Measurements from ENCODE around the gene NCOA7.

Gene NCOA7

DNA sequence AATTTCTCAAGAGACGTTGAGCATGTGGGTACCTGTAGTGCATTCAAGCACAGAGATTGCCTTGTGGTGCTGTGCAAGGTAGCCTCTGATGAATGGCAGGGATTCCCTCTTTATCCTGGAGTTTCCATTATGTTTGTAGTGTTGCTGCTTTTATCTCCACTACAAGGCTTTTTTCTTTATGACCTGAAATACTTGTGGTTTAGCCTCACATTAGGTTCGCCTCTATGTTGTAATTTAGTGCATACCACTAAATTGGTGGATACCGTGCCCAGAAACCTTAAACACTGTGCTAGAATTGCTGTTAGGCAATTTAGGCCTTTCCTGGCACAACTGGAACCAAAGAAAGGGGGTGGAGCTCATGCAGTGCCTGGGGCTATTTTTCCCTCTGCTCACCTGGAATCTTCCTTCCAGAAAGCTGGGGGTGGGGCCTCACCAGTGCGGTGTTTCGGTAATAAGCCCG is 76.8 kb downstream of the NCOA7 start:
- Histone ChIP-seq H4K91ac (ENCODE audit: low read depth, low read length, poor library complexity) (no peak overlapping the region), H2AK5ac (ENCODE audit: low read depth, low read length) (no peak overlapping the region), H3K4ac (ENCODE audit: low read length) (no peak overlapping the region), H3K9ac (ENCODE audit: low read depth, low read length, poor library complexity) (no peak overlapping the region), H2AFZ (ENCODE audit: low read length) (no peak overlapping the region), H3K14ac (ENCODE audit: low read length) (no peak overlapping the region), H3K23ac (ENCODE audit: low read depth, low read length, poor library complexity) (no peak overlapping the region), H3K4me1 (ENCODE audit: control insufficient read depth in 2 of 2, insufficient read depth in 1 of 2, low read depth in 1 of 2, low read length in 2 of 2) (peaks cover 0 to 4% of the 10 kb centered on the region in 2 donors), H4K8ac (ENCODE audit: low read depth, low read length) (no peak overlapping the region), H3K27ac (replicated peaks; ENCODE audit: low read length) (no peak overlapping the region), H2BK12ac (ENCODE audit: low read length) (no peak overlapping the region), H2BK120ac (ENCODE audit: low read depth, low read length) (no peak overlapping the region), H3K79me1 (ENCODE audit: low read depth, low read length) (no peaks in the 10 kb centered on the region), H3K9me3 (replicated peaks in 1 of 2; ENCODE audit: control insufficient read depth in 2 of 2, insufficient read depth in 1 of 2, low read depth in 1 of 2, low read length in 2 of 2) (no peaks in the 10 kb centered on the region), H3K18ac (ENCODE audit: low read length) (no peak overlapping the region), H3K4me3 (ENCODE audit: low read length in 2 of 2) (no peak overlapping the region), H2BK5ac (ENCODE audit: low read length) (no peak overlapping the region), H3K36me3 (replicated peaks in 1 of 2; ENCODE audit: control insufficient read depth in 2 of 2, insufficient read depth in 2 of 2, low read length in 2 of 2) (no peaks in the 10 kb centered on the region), H2BK15ac (ENCODE audit: low read length) (no peak overlapping the region), H3K27me3 (ENCODE audit: control insufficient read depth in 3 of 3, insufficient read depth in 3 of 3, low read depth in 1 of 3, low read length in 3 of 3) (no peaks in the 10 kb centered on the region), H3K4me2 (ENCODE audit: insufficient read depth, low read length, poor library complexity, severe bottlenecking) (no peak overlapping the region)
- WGBS, 2 donors (ENCODE audit: extremely low coverage in 2 of 2, insufficient read length in 2 of 2, insufficient replicate concordance in 1 of 2): no CpG with 5 or more reads among the region's 6 CpGs
- DNase-seq (ENCODE audit: low spot score): no peak

DNA sequence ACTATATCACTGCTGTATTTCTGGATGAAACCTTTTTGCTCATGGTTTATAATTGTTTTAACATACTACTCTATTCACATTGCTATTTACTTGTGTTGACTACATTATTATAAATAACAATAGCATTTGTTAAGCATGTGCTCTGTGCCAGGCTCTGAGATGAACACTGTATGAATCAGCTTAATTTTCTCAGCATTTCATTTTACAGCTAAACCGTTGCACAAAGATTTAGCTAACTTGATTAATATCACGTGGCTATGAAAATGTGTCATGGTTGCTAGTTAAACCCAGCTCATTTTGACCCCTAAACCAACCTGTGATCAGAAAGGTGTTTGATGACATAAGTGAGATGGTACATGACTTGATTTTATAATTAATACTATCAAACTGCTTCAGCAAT is 77.5 kb downstream of the NCOA7 start:
- no peak overlapping the region for H3K14ac ChIP-seq (ENCODE audit: low read length)
- H3K36me3 ChIP-seq (replicated peaks in 1 of 2; ENCODE audit: control insufficient read depth in 2 of 2, insufficient read depth in 2 of 2, low read length in 2 of 2): no peaks in the 10 kb centered on the region
- no peak overlapping the region for H2BK15ac ChIP-seq (ENCODE audit: low read length)
- H3K79me1 ChIP-seq (ENCODE audit: low read depth, low read length): no peaks in the 10 kb centered on the region
- no peak overlapping the region for H2BK12ac ChIP-seq (ENCODE audit: low read length)
- H3K27ac ChIP-seq (replicated peaks; ENCODE audit: low read length): no peak overlapping the region
- no peak overlapping the region for H2AFZ ChIP-seq (ENCODE audit: low read length)
- peaks cover 0 to 4% of the 10 kb centered on the region in 2 donors for H3K4me1 ChIP-seq (ENCODE audit: control insufficient read depth in 2 of 2, insufficient read depth in 1 of 2, low read depth in 1 of 2, low read length in 2 of 2)
- no peaks in the 10 kb centered on the region for H3K9me3 ChIP-seq (replicated peaks in 1 of 2; ENCODE audit: control insufficient read depth in 2 of 2, insufficient read depth in 1 of 2, low read depth in 1 of 2, low read length in 2 of 2)
- H3K9ac ChIP-seq (ENCODE audit: low read depth, low read length, poor library complexity): no peak overlapping the region
- WGBS, 2 donors (ENCODE audit: extremely low coverage in 2 of 2, insufficient read length in 2 of 2, insufficient replicate concordance in 1 of 2): no CpG with 5 or more reads among the region's 2 CpGs
- no peak overlapping the region for H3K18ac ChIP-seq (ENCODE audit: low read length)
- no peak overlapping the region for H3K4ac ChIP-seq (ENCODE audit: low read length)
- H3K27me3 ChIP-seq (ENCODE audit: control insufficient read depth in 3 of 3, insufficient read depth in 3 of 3, low read depth in 1 of 3, low read length in 3 of 3): no peaks in the 10 kb centered on the region
- H2BK120ac ChIP-seq (ENCODE audit: low read depth, low read length): no peak overlapping the region
- no peak overlapping the region for H3K4me2 ChIP-seq (ENCODE audit: insufficient read depth, low read length, poor library complexity, severe bottlenecking)
- H4K8ac ChIP-seq (ENCODE audit: low read depth, low read length): no peak overlapping the region
- no peak overlapping the region for H2AK5ac ChIP-seq (ENCODE audit: low read depth, low read length)
- H4K91ac ChIP-seq (ENCODE audit: low read depth, low read length, poor library complexity): no peak overlapping the region
- H3K23ac ChIP-seq (ENCODE audit: low read depth, low read length, poor library complexity): no peak overlapping the region
- no peak overlapping the region for H3K4me3 ChIP-seq (ENCODE audit: low read length in 2 of 2)
- DNase-seq (ENCODE audit: low spot score): no peak
- H2BK5ac ChIP-seq (ENCODE audit: low read length): no peak overlapping the region

DNA sequence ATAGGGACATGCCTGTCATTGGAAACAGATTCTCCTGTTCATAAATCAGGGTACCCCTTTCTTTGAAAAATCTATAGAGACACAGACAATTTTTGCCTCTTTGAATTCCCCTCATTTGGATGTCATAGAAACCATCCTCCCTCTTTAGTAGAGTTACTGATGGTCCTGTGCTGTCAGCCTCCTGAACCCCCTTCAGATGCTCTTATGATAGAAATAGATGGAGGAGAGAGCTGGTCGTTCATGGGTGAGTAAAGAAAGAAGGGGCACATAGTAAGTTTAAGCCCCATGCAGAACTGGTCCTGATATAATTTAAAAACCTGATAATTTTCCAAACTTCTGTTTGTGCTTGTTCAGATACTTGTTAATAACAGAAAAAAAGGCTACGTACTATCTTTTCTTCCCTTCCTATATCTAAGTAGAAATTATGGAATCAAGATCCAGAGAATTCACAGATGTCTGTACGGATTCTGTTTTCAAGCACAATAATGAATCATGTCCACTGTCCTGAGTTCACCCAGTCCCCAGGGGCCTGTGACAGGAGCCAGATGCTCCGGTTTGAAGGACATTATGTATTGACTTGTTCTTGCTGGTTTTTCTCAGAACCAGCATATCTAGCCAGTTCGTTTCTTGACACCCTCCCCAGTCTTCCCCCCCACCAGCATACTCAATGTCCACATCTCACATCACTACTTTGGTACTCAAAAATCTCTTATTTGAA is 78.1 kb downstream of the NCOA7 start:
- Histone ChIP-seq H3K9me3 (replicated peaks in 1 of 2; ENCODE audit: control insufficient read depth in 2 of 2, insufficient read depth in 1 of 2, low read depth in 1 of 2, low read length in 2 of 2) (no peaks in the 10 kb centered on the region), H2BK12ac (ENCODE audit: low read length) (no peak overlapping the region), H3K18ac (ENCODE audit: low read length) (no peak overlapping the region), H3K14ac (ENCODE audit: low read length) (no peak overlapping the region), H2BK15ac (ENCODE audit: low read length) (no peak overlapping the region), H3K36me3 (replicated peaks in 1 of 2; ENCODE audit: control insufficient read depth in 2 of 2, insufficient read depth in 2 of 2, low read length in 2 of 2) (no peaks in the 10 kb centered on the region), H2AFZ (ENCODE audit: low read length) (no peak overlapping the region), H4K91ac (ENCODE audit: low read depth, low read length, poor library complexity) (no peak overlapping the region), H3K4me1 (ENCODE audit: control insufficient read depth in 2 of 2, insufficient read depth in 1 of 2, low read depth in 1 of 2, low read length in 2 of 2) (peaks cover 0 to 4% of the 10 kb centered on the region in 2 donors), H3K79me1 (ENCODE audit: low read depth, low read length) (no peaks in the 10 kb centered on the region), H2BK5ac (ENCODE audit: low read length) (no peak overlapping the region), H2AK5ac (ENCODE audit: low read depth, low read length) (no peak overlapping the region), H3K4me2 (ENCODE audit: insufficient read depth, low read length, poor library complexity, severe bottlenecking) (no peak overlapping the region), H3K23ac (ENCODE audit: low read depth, low read length, poor library complexity) (no peak overlapping the region), H3K27ac (replicated peaks; ENCODE audit: low read length) (no peak overlapping the region), H3K9ac (ENCODE audit: low read depth, low read length, poor library complexity) (no peak overlapping the region), H3K4me3 (ENCODE audit: low read length in 2 of 2) (no peak overlapping the region), H2BK120ac (ENCODE audit: low read depth, low read length) (no peak overlapping the region), H4K8ac (ENCODE audit: low read depth, low read length) (no peak overlapping the region), H3K4ac (ENCODE audit: low read length) (no peak overlapping the region), H3K27me3 (ENCODE audit: control insufficient read depth in 3 of 3, insufficient read depth in 3 of 3, low read depth in 1 of 3, low read length in 3 of 3) (no peaks in the 10 kb centered on the region)
- DNase-seq (ENCODE audit: low spot score): no peak
- WGBS, 2 donors (ENCODE audit: extremely low coverage in 2 of 2, insufficient read length in 2 of 2, insufficient replicate concordance in 1 of 2): no CpG with 5 or more reads among the region's 5 CpGs

DNA sequence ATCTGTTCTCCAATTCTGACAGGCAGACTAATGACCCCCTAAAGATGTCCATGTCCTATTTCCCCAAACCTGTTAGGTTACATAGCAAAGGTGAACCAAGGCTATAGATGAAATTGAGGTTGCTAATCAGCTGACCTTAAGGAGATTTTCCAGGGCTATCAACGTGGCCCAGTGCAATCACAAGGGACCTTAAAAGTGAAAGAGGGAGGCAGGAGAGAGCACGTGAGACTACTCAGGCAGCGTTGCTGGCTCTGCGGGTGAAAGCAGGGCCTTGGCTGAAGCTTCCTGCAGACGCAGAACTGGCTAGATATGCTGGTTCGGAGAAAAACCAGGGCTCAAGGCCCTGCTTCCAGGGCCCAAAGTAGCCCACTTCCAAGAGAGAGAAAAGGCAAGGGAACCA is 78.7 kb downstream of the NCOA7 start:
- no peak overlapping the region for H3K9ac ChIP-seq (ENCODE audit: low read depth, low read length, poor library complexity)
- H2AK5ac ChIP-seq (ENCODE audit: low read depth, low read length): no peak overlapping the region
- no peak for DNase-seq (ENCODE audit: low spot score)
- no peaks in the 10 kb centered on the region for H3K36me3 ChIP-seq (replicated peaks in 1 of 2; ENCODE audit: control insufficient read depth in 2 of 2, insufficient read depth in 2 of 2, low read length in 2 of 2)
- H3K14ac ChIP-seq (ENCODE audit: low read length): no peak overlapping the region
- no peaks in the 10 kb centered on the region for H3K27me3 ChIP-seq (ENCODE audit: control insufficient read depth in 3 of 3, insufficient read depth in 3 of 3, low read depth in 1 of 3, low read length in 3 of 3)
- no peak overlapping the region for H2BK5ac ChIP-seq (ENCODE audit: low read length)
- no CpG with 5 or more reads among the region's 6 CpGs for WGBS, 2 donors (ENCODE audit: extremely low coverage in 2 of 2, insufficient read length in 2 of 2, insufficient replicate concordance in 1 of 2)
- no peak overlapping the region for H2BK15ac ChIP-seq (ENCODE audit: low read length)
- H3K4me1 ChIP-seq (ENCODE audit: control insufficient read depth in 2 of 2, insufficient read depth in 1 of 2, low read depth in 1 of 2, low read length in 2 of 2): peaks cover 0 to 4% of the 10 kb centered on the region in 2 donors
- no peaks in the 10 kb centered on the region for H3K79me1 ChIP-seq (ENCODE audit: low read depth, low read length)
- H3K18ac ChIP-seq (ENCODE audit: low read length): no peak overlapping the region
- H3K4me2 ChIP-seq (ENCODE audit: insufficient read depth, low read length, poor library complexity, severe bottlenecking): no peak overlapping the region
- H4K8ac ChIP-seq (ENCODE audit: low read depth, low read length): no peak overlapping the region
- H2AFZ ChIP-seq (ENCODE audit: low read length): no peak overlapping the region
- H2BK12ac ChIP-seq (ENCODE audit: low read length): no peak overlapping the region
- no peak overlapping the region for H3K23ac ChIP-seq (ENCODE audit: low read depth, low read length, poor library complexity)
- no peak overlapping the region for H3K4ac ChIP-seq (ENCODE audit: low read length)
- H3K27ac ChIP-seq (replicated peaks; ENCODE audit: low read length): no peak overlapping the region
- no peak overlapping the region for H2BK120ac ChIP-seq (ENCODE audit: low read depth, low read length)
- no peaks in the 10 kb centered on the region for H3K9me3 ChIP-seq (replicated peaks in 1 of 2; ENCODE audit: control insufficient read depth in 2 of 2, insufficient read depth in 1 of 2, low read depth in 1 of 2, low read length in 2 of 2)
- no peak overlapping the region for H3K4me3 ChIP-seq (ENCODE audit: low read length in 2 of 2)
- H4K91ac ChIP-seq (ENCODE audit: low read depth, low read length, poor library complexity): no peak overlapping the region
